ENCODE results near the gene ASPG. TPM values are rescaled to one million over a fixed set of nuclear protein-coding genes. Genes with fewer than 3 reads are reported as not detected.

Gene ASPG
- not detected for polyA plus RNA-seq (2012; ENCODE audit: missing spikeins)

DNA sequence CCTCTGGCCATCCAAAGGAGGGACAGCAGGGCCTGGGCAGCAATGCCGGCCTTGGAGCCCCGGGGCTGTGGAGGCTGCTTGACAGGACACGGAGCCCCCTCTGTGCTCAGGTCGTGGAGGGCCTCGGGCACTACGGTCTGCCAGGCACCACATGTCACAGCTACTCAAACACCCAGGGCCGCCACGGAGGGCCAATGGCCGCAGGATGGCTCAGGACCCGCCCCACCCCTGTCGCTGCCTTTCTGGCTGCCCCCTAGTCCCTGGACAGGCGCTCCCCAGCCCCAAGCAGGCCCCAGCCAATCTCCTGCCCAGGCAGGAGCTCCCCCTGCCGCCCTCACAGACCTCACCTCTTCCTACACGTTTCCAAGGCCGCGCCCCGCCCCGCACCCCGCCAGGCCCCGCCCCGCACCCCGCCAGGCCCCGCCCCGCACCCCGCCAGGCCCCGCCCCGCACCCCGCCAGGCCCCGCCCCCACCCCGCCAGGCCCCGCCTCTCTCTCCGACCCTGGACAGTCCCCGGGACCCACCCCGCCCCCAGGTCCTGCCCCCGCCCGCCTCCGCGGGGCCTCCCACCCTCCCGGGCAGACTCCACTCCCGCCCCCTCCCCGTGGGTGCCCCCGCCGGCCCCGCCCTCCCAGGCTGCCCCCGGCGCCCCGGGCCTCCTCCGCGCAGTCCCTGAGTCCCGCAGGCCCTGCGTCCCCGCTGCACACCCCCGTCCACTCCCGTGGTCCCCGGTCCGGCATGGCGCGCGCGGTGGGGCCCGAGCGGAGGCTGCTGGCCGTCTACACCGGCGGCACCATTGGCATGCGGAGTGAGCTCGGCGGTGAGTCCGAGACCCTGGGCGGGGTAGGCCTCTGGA, at the start of gene ASPG:
Gene ASPG (plus strand): TSS at position 669 of the 857 bp plus-strand sequence. CDS start 71 bp downstream, at position 740.
- FAIRE-seq = no peak
- peak; percentile 49 for DNase-seq (ENCODE audit: insufficient read length)
- TF ChIP-seq POLR2A (IDR thresholded peaks at IDR 0.05; ENCODE audit: low read depth, low read length) (no peak), TAF1 (IDR thresholded peaks at IDR 0.05; ENCODE audit: borderline replicate concordance, low read depth, low read length) (no peak), POLR2AphosphoS5 (IDR thresholded peaks at IDR 0.05; ENCODE audit: low read depth, low read length) (no peak)

- DNase-seq (ENCODE audit: insufficient read length) (no peak), FAIRE-seq (no peak)
- TF ChIP-seq POLR2A (IDR thresholded peaks at IDR 0.05; ENCODE audit: low read depth, low read length) (no peak), TAF1 (IDR thresholded peaks at IDR 0.05; ENCODE audit: borderline replicate concordance, low read depth, low read length) (no peak), POLR2AphosphoS5 (IDR thresholded peaks at IDR 0.05; ENCODE audit: low read depth, low read length) (no peak)
Measured at GRCh38 chr14:104036212-104036611, 49.3 kb upstream of the ASPG start.

GRCh38 chr14:104037074-104037473, 48.4 kb upstream of the ASPG start:
- TF ChIP-seq POLR2AphosphoS5 (IDR thresholded peaks at IDR 0.05; ENCODE audit: low read depth, low read length) (no peak), TAF1 (IDR thresholded peaks at IDR 0.05; ENCODE audit: borderline replicate concordance, low read depth, low read length) (no peak), POLR2A (IDR thresholded peaks at IDR 0.05; ENCODE audit: low read depth, low read length) (no peak)
- FAIRE-seq (no peak), DNase-seq (ENCODE audit: insufficient read length) (no peak)

GRCh38 chr14:104037903-104038302, 47.6 kb upstream of the ASPG start:
- DNase-seq (ENCODE audit: insufficient read length) (no peak), FAIRE-seq (no peak)
- no peak for TF ChIP-seq TAF1 (IDR thresholded peaks at IDR 0.05; ENCODE audit: borderline replicate concordance, low read depth, low read length)

- DNase-seq (ENCODE audit: insufficient read length) = no peak
- no peak for FAIRE-seq
- no peak for TF ChIP-seq POLR2A (IDR thresholded peaks at IDR 0.05; ENCODE audit: low read depth, low read length)
- TF ChIP-seq POLR2AphosphoS5 (IDR thresholded peaks at IDR 0.05; ENCODE audit: low read depth, low read length) = no peak
- no peak for TF ChIP-seq TAF1 (IDR thresholded peaks at IDR 0.05; ENCODE audit: borderline replicate concordance, low read depth, low read length)
Measured at GRCh38 chr14:104039214-104039613, 46.3 kb upstream of the ASPG start.

DNA sequence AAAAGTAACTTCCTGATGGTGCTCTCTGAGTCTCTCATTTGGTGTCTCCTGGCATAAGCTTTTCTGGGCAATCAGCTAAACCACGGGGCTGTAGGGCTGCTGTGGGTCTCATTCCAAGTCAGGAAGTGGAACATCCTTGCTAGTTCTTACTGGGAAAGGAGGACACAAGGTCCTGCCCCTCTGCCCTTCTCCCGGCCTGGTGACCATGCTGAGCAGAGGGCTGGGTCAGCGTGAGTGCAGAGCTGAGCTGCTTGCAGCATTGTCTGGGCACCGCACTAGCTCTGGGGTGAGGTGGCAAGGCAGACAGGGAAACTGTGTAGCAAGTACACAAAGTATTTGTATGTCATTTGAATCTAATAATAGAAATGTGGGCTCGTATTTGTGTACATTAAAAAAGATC, 45.0 kb upstream of the ASPG start:
- DNase-seq (ENCODE audit: insufficient read length) (no peak), FAIRE-seq (no peak)
- TF ChIP-seq TAF1 (IDR thresholded peaks at IDR 0.05; ENCODE audit: borderline replicate concordance, low read depth, low read length) = no peak
- TF ChIP-seq POLR2A (IDR thresholded peaks at IDR 0.05; ENCODE audit: low read depth, low read length) = no peak
- no peak for TF ChIP-seq POLR2AphosphoS5 (IDR thresholded peaks at IDR 0.05; ENCODE audit: low read depth, low read length)

- FAIRE-seq (no peak), DNase-seq (ENCODE audit: insufficient read length) (no peak)
- TF ChIP-seq TAF1 (IDR thresholded peaks at IDR 0.05; ENCODE audit: borderline replicate concordance, low read depth, low read length) (no peak), POLR2AphosphoS5 (IDR thresholded peaks at IDR 0.05; ENCODE audit: low read depth, low read length) (no peak), POLR2A (IDR thresholded peaks at IDR 0.05; ENCODE audit: low read depth, low read length) (no peak)
Measured at GRCh38 chr14:104041430-104042104, 43.9 kb upstream of the ASPG start.

DNA sequence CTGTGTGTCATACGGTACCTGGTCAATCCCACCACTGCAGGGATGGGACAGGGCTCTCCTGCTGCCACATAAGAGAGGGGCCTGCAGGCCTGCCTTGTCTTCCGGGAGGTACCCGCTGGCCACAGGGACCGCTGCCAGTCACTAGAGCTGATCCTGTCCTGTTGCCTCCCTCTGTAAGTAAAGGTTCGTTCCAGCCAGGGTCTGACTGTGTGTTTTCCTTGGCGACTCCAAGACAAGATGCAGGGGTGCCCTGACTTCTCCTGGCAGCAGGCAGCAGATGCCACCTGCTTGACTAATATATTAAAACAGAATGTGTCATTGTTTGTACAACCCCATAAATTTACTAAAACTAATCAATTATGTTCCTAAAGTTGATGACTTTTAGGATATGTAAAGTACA, 41.5 kb upstream of the ASPG start:
- DNase-seq (ENCODE audit: insufficient read length) (no peak), FAIRE-seq (no peak)
- TF ChIP-seq POLR2A (IDR thresholded peaks at IDR 0.05; ENCODE audit: low read depth, low read length) (no peak), POLR2AphosphoS5 (IDR thresholded peaks at IDR 0.05; ENCODE audit: low read depth, low read length) (no peak), TAF1 (IDR thresholded peaks at IDR 0.05; ENCODE audit: borderline replicate concordance, low read depth, low read length) (no peak)

- DNase-seq (ENCODE audit: insufficient read length) (no peak), FAIRE-seq (no peak)
- TF ChIP-seq POLR2AphosphoS5 (IDR thresholded peaks at IDR 0.05; ENCODE audit: low read depth, low read length) (no peak), POLR2A (IDR thresholded peaks at IDR 0.05; ENCODE audit: low read depth, low read length) (no peak), TAF1 (IDR thresholded peaks at IDR 0.05; ENCODE audit: borderline replicate concordance, low read depth, low read length) (no peak)
Measured at GRCh38 chr14:104047761-104048160, 37.7 kb upstream of the ASPG start.

DNA sequence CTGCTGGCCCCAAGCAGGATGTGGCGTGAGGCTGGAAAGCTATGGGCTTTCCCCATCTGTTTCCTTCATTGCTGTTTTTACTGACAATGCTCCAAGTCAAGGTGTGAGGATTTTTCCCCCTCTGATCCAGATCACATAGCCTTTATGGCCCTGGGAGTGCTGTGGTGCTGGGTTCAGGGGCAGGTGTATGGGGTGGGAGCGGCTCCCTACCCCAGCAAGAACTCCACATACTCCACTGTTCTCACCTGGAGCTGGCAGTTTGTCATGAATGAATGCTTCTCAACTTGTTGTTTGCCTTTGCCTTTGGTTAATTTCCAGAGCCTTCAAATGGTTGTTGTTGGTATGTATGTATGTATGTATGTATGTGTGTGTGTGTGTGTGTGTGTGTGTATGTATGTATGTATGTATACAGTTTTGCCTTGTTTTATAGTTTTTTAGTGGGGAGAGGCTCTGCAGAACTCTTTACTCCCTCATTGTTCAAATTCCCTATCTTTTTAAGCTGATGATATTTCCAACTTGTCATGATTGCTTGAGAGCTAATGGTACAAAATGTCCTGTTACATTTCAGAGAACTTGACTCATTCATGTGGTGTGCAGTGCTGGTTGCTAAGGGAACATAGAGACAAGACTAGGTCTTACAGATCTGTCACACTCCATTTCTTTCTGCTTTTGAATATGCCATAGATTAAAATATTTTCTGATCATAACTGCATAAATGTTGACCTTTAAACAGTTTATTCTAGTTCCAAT, 36.6 kb upstream of the ASPG start:
- TF ChIP-seq POLR2AphosphoS5 (IDR thresholded peaks at IDR 0.05; ENCODE audit: low read depth, low read length) = no peak
- TF ChIP-seq TAF1 (IDR thresholded peaks at IDR 0.05; ENCODE audit: borderline replicate concordance, low read depth, low read length) = no peak
- TF ChIP-seq POLR2A (IDR thresholded peaks at IDR 0.05; ENCODE audit: low read depth, low read length) = no peak
- no peak for FAIRE-seq

GRCh38 chr14:104049576-104050240, 35.8 kb upstream of the ASPG start:
- TF ChIP-seq TAF1 (IDR thresholded peaks at IDR 0.05; ENCODE audit: borderline replicate concordance, low read depth, low read length) (no peak), POLR2A (IDR thresholded peaks at IDR 0.05; ENCODE audit: low read depth, low read length) (no peak), POLR2AphosphoS5 (IDR thresholded peaks at IDR 0.05; ENCODE audit: low read depth, low read length) (no peak)
- FAIRE-seq (no peak), DNase-seq (ENCODE audit: insufficient read length) (no peak)

More for the DNA sequence above, 36.6 kb upstream of the ASPG start:
- DNase-seq (ENCODE audit: insufficient read length) = no peak
